B cell (primary cell): ENCODE measurements around the gene FEZF2.

Experiments
- EZH2 ChIP-seq: IDR thresholded peaks from 2 replicates; pipeline ENCODE4 v1.6.1; 2012; ENCODE audit warnings: borderline replicate concordance, low read depth, mild to moderate bottlenecking, moderate library complexity, low read length; ENCODE audit not compliant: insufficient read depth, poor library complexity, severe bottlenecking
- TF ChIP-seq, protein P1 (sequence below): fragments of 200-600 bp; IDR thresholded peaks from one replicate; pipeline ENCODE4 v1.8.0; 2022; ENCODE audit warnings: antibody characterized with exemption, mild to moderate bottlenecking

- TF ChIP-seq, protein P1, sequence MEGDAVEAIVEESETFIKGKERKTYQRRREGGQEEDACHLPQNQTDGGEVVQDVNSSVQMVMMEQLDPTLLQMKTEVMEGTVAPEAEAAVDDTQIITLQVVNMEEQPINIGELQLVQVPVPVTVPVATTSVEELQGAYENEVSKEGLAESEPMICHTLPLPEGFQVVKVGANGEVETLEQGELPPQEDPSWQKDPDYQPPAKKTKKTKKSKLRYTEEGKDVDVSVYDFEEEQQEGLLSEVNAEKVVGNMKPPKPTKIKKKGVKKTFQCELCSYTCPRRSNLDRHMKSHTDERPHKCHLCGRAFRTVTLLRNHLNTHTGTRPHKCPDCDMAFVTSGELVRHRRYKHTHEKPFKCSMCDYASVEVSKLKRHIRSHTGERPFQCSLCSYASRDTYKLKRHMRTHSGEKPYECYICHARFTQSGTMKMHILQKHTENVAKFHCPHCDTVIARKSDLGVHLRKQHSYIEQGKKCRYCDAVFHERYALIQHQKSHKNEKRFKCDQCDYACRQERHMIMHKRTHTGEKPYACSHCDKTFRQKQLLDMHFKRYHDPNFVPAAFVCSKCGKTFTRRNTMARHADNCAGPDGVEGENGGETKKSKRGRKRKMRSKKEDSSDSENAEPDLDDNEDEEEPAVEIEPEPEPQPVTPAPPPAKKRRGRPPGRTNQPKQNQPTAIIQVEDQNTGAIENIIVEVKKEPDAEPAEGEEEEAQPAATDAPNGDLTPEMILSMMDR: no peak
- no peak for TF ChIP-seq EZH2
Observed at GRCh38 chr3:62376454-62376720, 3.0 kb upstream of the FEZF2 start.
